HUES48 (cell line): ENCODE results near the gene TRMT61B.

Source experiments
- H3K27ac ChIP-seq: one replicate; pipeline ENCODE4 v1.7.0; 2013; ENCODE audit warnings: low read depth, low read length, inconsistent platforms
- H3K27me3 ChIP-seq: 2 replicates; pipeline ENCODE4 v1.6.1; 2013; ENCODE audit warnings: mild to moderate bottlenecking, low read length; ENCODE audit not compliant: control insufficient read depth, insufficient read depth
- H3K36me3 ChIP-seq: 2 replicates; pipeline ENCODE4 v1.6.1; 2013; ENCODE audit warnings: low read length; ENCODE audit not compliant: control insufficient read depth, insufficient read depth
- H3K4me1 ChIP-seq: 2 replicates; pipeline ENCODE4 v1.6.1; 2013; ENCODE audit warnings: mild to moderate bottlenecking, low read length; ENCODE audit not compliant: control insufficient read depth, insufficient read depth
- H3K4me3 ChIP-seq: 2 replicates; pipeline ENCODE4 v1.5.1; 2013; ENCODE audit warnings: mild to moderate bottlenecking, low read depth, low read length
- H3K9ac ChIP-seq: 2 replicates; pipeline ENCODE4 v1.6.1; 2013; ENCODE audit warnings: mild to moderate bottlenecking, low read depth, low read length, moderate library complexity
- H3K9me3 ChIP-seq: 2 replicates; pipeline ENCODE4 v1.6.1; 2013; ENCODE audit warnings: low read length; ENCODE audit not compliant: control insufficient read depth, insufficient read depth

Gene TRMT61B

GRCh38 chr2:28870146-28870891 lies at the start of gene TRMT61B:
Gene TRMT61B (minus strand): TSS chr2:28870309. CDS start chr2:28870277, 32 bp downstream.
- H3K4me1 ChIP-seq = peaks cover 9% of the 10 kb centered on the region; the same call in 1 of the 2 replicates
- peak within 1 kb of the TSS; percentile 77 for H3K27ac ChIP-seq
- peak within 1 kb of the TSS; percentile 97 for H3K4me3 ChIP-seq

GRCh38 chr2:28915939-28916338 lies 45.8 kb upstream of the TRMT61B start:
- Histone ChIP-seq H3K4me3 (no peak overlapping the region), H3K36me3 (peaks cover 88% of the 10 kb centered on the region), H3K27ac (no peak overlapping the region), H3K27me3 (no peaks in the 10 kb centered on the region), H3K4me1 (no peaks in the 10 kb centered on the region), H3K9me3 (no peaks in the 10 kb centered on the region), H3K9ac (no peak overlapping the region)

More at GRCh38 chr2:28870146-28870891, at the start of gene TRMT61B:
- H3K9ac ChIP-seq = peak within 1 kb of the TSS; percentile 90
- peaks cover 14% of the 10 kb centered on the region for H3K36me3 ChIP-seq
- no peaks in the 10 kb centered on the region for H3K9me3 ChIP-seq
- no peaks in the 10 kb centered on the region for H3K27me3 ChIP-seq

GRCh38 chr2:28909655-28910353 lies 39.7 kb upstream of the TRMT61B start:
- no peak overlapping the region for H3K9ac ChIP-seq
- H3K27me3 ChIP-seq = no peaks in the 10 kb centered on the region
- H3K36me3 ChIP-seq = peaks cover 94% of the 10 kb centered on the region
- no peak overlapping the region for H3K4me3 ChIP-seq
- no peaks in the 10 kb centered on the region for H3K9me3 ChIP-seq
- H3K27ac ChIP-seq = no peak overlapping the region
- no peaks in the 10 kb centered on the region for H3K4me1 ChIP-seq

DNA sequence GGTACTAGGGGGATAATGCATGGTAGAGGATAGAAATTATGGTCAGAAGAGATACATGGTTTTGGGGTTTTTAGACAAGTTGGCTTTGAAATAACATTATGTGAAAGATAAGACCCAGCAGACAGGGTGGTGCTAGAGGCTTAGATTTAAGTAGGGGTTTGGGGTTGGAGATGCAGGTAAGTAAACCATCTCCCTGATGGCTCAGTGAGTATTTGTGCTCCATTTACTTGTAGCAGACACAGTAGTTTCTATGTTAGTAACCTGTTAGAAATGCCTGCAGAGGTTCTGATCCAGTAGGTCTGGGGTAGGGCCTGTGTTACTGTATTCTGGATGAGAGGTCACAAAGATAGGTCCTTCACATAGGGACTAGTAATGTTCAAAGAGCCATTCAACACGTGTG lies 38.1 kb upstream of the TRMT61B start:
- H3K27ac ChIP-seq = no peak overlapping the region
- H3K4me1 ChIP-seq = no peaks in the 10 kb centered on the region
- H3K27me3 ChIP-seq = no peaks in the 10 kb centered on the region
- H3K9me3 ChIP-seq = no peaks in the 10 kb centered on the region
- no peak overlapping the region for H3K4me3 ChIP-seq
- H3K36me3 ChIP-seq = peaks cover 94% of the 10 kb centered on the region
- H3K9ac ChIP-seq = no peak overlapping the region

DNA sequence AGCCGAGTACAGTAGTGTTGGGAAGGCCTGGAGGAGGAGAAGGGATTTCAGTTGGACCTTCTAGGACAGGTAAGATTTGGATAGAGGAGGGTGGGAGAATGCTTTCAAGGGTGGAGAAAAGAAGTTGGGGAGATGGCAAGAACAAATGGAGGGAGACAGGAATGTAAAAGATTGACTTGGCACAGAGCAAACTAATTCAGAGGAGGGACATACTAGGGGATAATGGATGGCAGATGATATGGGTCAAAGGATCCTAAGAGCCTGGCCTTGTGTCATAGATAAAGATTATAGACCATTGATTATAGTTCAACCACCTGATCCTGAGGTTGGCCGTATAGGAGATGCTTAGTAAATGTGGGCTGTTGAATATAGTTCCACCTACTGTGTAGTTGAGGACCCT lies 36.7 kb upstream of the TRMT61B start:
- Histone ChIP-seq H3K27ac (no peak overlapping the region), H3K27me3 (no peaks in the 10 kb centered on the region), H3K4me3 (no peak overlapping the region), H3K4me1 (no peaks in the 10 kb centered on the region), H3K9me3 (no peaks in the 10 kb centered on the region), H3K36me3 (peaks cover 96% of the 10 kb centered on the region), H3K9ac (no peak overlapping the region)

GRCh38 chr2:28906376-28906775 lies 36.3 kb upstream of the TRMT61B start:
- no peak overlapping the region for H3K27ac ChIP-seq
- H3K9ac ChIP-seq = no peak overlapping the region
- no peak overlapping the region for H3K4me3 ChIP-seq
- no peaks in the 10 kb centered on the region for H3K27me3 ChIP-seq
- H3K36me3 ChIP-seq = peaks cover 96% of the 10 kb centered on the region
- no peaks in the 10 kb centered on the region for H3K9me3 ChIP-seq
- H3K4me1 ChIP-seq = no peaks in the 10 kb centered on the region

DNA sequence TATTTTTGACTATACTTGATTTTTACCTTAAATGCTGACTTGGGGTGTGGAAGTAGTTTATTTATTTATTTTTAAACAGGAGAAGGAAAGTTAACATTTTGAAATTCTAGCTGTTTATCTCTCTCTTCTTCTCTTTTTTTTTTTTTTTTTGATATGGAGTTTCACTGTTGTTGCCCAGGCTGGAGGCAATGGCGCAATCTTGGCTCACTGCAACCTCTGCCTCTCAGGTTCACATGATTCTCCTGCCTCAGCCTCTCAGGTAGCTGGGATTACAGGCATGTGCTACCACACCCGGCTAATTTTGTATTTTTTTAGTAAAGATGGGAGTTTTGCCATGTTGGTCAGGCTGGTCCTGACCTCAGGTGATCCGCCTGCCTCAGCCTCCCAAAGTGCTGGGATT lies 35.4 kb upstream of the TRMT61B start:
- Histone ChIP-seq H3K9ac (no peak overlapping the region), H3K27me3 (no peaks in the 10 kb centered on the region), H3K9me3 (no peaks in the 10 kb centered on the region), H3K36me3 (peaks cover 90% of the 10 kb centered on the region), H3K27ac (no peak overlapping the region), H3K4me1 (no peaks in the 10 kb centered on the region), H3K4me3 (no peak overlapping the region)

DNA sequence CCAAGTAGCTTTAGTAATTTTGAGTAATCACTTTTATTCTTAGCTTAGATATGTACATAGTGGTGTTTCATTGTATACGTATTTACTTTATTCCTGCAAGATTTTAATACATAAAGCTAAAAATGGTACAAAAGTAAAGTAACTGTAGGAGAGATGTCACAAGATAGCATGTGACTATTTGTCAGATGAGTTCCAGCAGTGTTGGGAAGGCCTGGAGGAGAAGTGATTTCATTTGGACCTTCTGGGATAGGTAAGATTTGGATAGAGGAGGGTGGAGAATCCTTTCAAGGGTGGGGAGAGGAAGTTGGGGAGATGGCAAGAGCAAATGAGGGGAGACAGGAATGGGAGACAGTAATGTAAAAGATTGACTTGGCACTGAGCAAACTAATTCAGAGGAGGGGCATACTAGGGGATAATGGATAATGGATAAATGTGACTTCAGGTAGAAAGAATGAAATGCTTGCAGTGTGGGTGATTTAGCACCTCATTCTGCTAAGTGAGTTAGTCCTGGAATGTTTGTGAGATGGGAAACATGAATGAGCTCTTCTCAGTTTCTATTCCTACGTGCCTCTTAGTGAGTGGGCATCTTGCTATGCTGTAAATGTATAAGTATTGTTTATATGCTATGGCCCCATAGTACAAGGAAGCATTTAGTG lies 34.8 kb upstream of the TRMT61B start:
- Histone ChIP-seq H3K9me3 (no peaks in the 10 kb centered on the region), H3K4me1 (no peaks in the 10 kb centered on the region), H3K27me3 (no peaks in the 10 kb centered on the region), H3K9ac (no peak overlapping the region), H3K27ac (no peak overlapping the region), H3K4me3 (no peak overlapping the region), H3K36me3 (peaks cover 85% of the 10 kb centered on the region)

DNA sequence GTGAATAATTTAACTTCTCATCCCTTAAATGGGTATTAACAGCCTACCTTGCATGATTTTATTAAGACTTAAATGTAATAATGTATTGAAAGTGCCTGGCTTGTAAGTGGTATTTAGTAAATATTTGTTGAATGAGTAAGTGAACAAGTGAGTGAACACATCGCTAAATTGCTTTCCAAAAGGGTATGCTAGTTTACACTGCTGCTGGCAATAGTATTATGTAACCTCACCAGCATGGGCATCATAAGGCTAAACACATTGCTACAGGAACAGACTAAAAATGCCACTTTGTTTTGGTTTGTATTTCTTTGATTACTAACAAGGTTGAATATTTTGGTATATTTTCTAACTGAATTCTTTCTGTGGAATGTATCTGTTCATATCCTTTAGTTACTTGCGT lies 34.2 kb upstream of the TRMT61B start:
- Histone ChIP-seq H3K9me3 (no peaks in the 10 kb centered on the region), H3K4me3 (no peak overlapping the region), H3K27ac (no peak overlapping the region), H3K4me1 (peaks cover 6% of the 10 kb centered on the region; the same call in 1 of the 2 replicates), H3K36me3 (peaks cover 79% of the 10 kb centered on the region), H3K27me3 (no peaks in the 10 kb centered on the region), H3K9ac (no peak overlapping the region)

- no peak overlapping the region for H3K27ac ChIP-seq
- no peak overlapping the region for H3K4me3 ChIP-seq
- no peaks in the 10 kb centered on the region for H3K27me3 ChIP-seq
- H3K9ac ChIP-seq = no peak overlapping the region
- H3K4me1 ChIP-seq = peaks cover 21% of the 10 kb centered on the region
- no peaks in the 10 kb centered on the region for H3K9me3 ChIP-seq
- H3K36me3 ChIP-seq = peaks cover 62% of the 10 kb centered on the region
These were observed 32.5 kb upstream of the TRMT61B start for GRCh38 chr2:28902584-28902983.

DNA sequence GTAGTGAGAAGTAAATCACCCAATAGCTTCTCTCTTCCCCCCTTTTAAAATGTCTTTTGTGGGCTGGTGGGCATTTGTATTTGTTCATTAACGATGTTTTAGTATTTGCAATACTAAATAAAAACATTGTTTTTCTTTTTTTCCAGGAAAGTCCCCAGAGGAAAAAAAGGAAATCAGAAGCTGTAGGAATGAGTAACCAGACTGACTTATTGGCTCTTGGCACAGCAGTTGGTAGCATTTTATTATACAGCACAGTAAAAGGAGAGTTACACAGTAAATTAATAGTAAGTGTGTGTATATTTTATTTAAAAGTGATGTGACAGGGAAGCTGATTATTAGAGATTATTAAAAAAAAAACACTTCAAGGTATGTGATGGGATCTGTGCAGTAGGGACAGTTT lies 31.7 kb upstream of the TRMT61B start:
- H3K4me3 ChIP-seq = no peak overlapping the region
- peaks cover 55% of the 10 kb centered on the region for H3K36me3 ChIP-seq
- no peak overlapping the region for H3K27ac ChIP-seq
- no peaks in the 10 kb centered on the region for H3K27me3 ChIP-seq
- no peaks in the 10 kb centered on the region for H3K9me3 ChIP-seq
- no peak overlapping the region for H3K9ac ChIP-seq
- H3K4me1 ChIP-seq = peaks cover 28% of the 10 kb centered on the region
